Sigmoid colon (tissue), 4 donors: Measurements from ENCODE around the gene ROBO1.

ENCODE experiments used
- EP300 ChIP-seq, 4 donors: sonication (generic); formaldehyde crosslinking; IDR thresholded peaks; one replicate each; pipeline ENCODE4 v1.6.1; 2017; ENCODE audit warnings: antibody characterized with exemption in 4 of 4
- POLR2A ChIP-seq, 2 donors: fragments of 450-650 bp; IDR thresholded peaks; one replicate each; pipeline ENCODE4 v1.6.1; 2016; ENCODE audit warnings: antibody characterized with exemption in 2 of 2, mild to moderate bottlenecking in 2 of 2, moderate library complexity in 2 of 2
- POLR2AphosphoS5 ChIP-seq, 4 donors: sonication (generic); formaldehyde crosslinking; IDR thresholded peaks; one replicate each; pipeline ENCODE4 v1.6.1; 2017; ENCODE audit warnings: antibody characterized with exemption in 4 of 4
- TF ChIP-seq, protein P1 (sequence below), 4 experiments: fragments of 450-650 bp in 3 of 4; fragments of 200-600 bp in 1 of 4; IDR thresholded peaks; one replicate each; pipeline ENCODE4 v1.5.1; 2016 to 2019; ENCODE audit warnings: antibody characterized with exemption in 4 of 4, mild to moderate bottlenecking in 3 of 4, moderate library complexity in 2 of 4

DNA sequence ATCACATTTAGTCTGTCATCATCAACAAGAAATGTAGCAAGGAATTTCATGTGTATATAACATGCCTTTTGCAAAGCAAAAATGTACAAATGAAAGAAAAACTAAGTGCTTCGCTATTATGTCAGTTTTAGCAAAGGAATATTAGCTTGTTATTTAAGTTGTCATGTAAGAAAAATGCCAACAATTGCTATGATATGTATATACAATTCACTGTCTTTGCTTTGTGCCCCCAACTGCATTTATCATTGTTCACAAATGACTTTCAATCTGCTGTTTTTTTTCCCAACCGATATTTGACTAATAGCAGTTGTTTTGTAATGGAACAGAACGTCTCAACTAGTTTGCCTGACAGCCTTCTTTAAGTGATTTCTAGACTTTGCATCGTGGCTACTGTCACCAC, 207.1 kb downstream of the ROBO1 start:
- no peak for TF ChIP-seq POLR2A (IDR thresholded peaks at IDR 0.05)
- TF ChIP-seq, protein P1, sequence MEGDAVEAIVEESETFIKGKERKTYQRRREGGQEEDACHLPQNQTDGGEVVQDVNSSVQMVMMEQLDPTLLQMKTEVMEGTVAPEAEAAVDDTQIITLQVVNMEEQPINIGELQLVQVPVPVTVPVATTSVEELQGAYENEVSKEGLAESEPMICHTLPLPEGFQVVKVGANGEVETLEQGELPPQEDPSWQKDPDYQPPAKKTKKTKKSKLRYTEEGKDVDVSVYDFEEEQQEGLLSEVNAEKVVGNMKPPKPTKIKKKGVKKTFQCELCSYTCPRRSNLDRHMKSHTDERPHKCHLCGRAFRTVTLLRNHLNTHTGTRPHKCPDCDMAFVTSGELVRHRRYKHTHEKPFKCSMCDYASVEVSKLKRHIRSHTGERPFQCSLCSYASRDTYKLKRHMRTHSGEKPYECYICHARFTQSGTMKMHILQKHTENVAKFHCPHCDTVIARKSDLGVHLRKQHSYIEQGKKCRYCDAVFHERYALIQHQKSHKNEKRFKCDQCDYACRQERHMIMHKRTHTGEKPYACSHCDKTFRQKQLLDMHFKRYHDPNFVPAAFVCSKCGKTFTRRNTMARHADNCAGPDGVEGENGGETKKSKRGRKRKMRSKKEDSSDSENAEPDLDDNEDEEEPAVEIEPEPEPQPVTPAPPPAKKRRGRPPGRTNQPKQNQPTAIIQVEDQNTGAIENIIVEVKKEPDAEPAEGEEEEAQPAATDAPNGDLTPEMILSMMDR (IDR thresholded peaks at IDR 0.05): no peak
- TF ChIP-seq EP300 (IDR thresholded peaks at IDR 0.05): no peak
- no peak for TF ChIP-seq POLR2AphosphoS5 (IDR thresholded peaks at IDR 0.05)
